HCT116 (cell line): Measurements from ENCODE around the gene PTGR1. TPM values are rescaled to one million over a fixed set of nuclear protein-coding genes. Genes with fewer than 3 reads are reported as not detected.
A peak's percentile ranks its signal among the peaks of the same experiment; 100 is the strongest.

Experiments used
- ATAC-seq: fragments of 200-7000 bp; cut with Tn5 transposase; 2 replicates; pipeline ENCODE4 v1.9.1; 2020; ENCODE audit warnings: mild to moderate bottlenecking, moderate library complexity
- BruUV-seq: library from RNA; stranded (reverse); fragments of 400-500 nt; replicated peaks from 2 replicates; lab custom pipeline; 2021; lab: Mats Ljungman, UMichigan
- CTCF ChIA-PET: fragments of 300-600 bp; sonication (Branson Sonifier 250); formaldehyde crosslinking; loops from one replicate; lab custom pipeline; 2021; ENCODE audit warnings: antibody characterized with exemption; lab: Charles Lee
- POLR2A ChIA-PET: fragments of 300-600, 350-600 bp; sonication (Branson Sonifier 250); formaldehyde crosslinking; loops from one replicate; lab custom pipeline; 2021; ENCODE audit warnings: antibody characterized with exemption; lab: Charles Lee
- RAD21 ChIA-PET, 2 experiments: fragments of 300-600 bp; sonication (Branson Sonifier 250); formaldehyde crosslinking; loops; one replicate each; lab custom pipeline; 2023; ENCODE audit warnings: low total read pairs in 2 of 2; ENCODE audit not compliant: uncharacterized antibody in 2 of 2, unreplicated experiment in 2 of 2, low non-redundant PET in 1 of 2; lab: Charles Lee
- DNase-seq: peaks from one replicate; pipeline ENCODE4 v3.0.0-alpha.2; 2010; ENCODE audit warnings: low read depth, low spot score
- H2AFZ ChIP-seq: fragments of 200-600 bp; shearing (Covaris generic), sonication (generic); 2 replicates; pipeline ENCODE4 v1.6.1; 2017; ENCODE audit warnings: low read depth, mixed run types, mixed read lengths, antibody characterized with exemption, low read length; ENCODE audit not compliant: poor library complexity, severe bottlenecking
- H3K27ac ChIP-seq: 2 replicates; pipeline ENCODE4 v1.5.1; 2012; ENCODE audit warnings: low read depth, low read length
- H3K27me3 ChIP-seq: fragments of 200-600 bp; sonication (generic); 2 replicates; pipeline ENCODE4 v1.6.1; 2016; ENCODE audit warnings: mixed run types, low read length, mixed read lengths; ENCODE audit not compliant: insufficient read depth
- H3K36me3 ChIP-seq, 2 experiments: fragments of 200-500 bp in 1 of 2; fragments of 200-600 bp in 1 of 2; sonication (Bioruptor generic) in 1 of 2; sonication (generic) in 1 of 2; 2 replicates each; pipeline versions ENCODE4 v1.5.1 to v1.6.1; 2014 to 2016; ENCODE audit warnings: low read length in 2 of 2, inconsistent platforms in 1 of 2, mixed read lengths in 1 of 2, mixed run types in 1 of 2; ENCODE audit not compliant: insufficient read depth in 2 of 2, control insufficient read depth in 1 of 2
- H3K4me1 ChIP-seq, 2 experiments: fragments of 200-600 bp in 1 of 2; sonication (generic) in 1 of 2; 2 replicates each; pipeline versions ENCODE4 v1.5.1 to v1.6.1; 2012 to 2017; ENCODE audit warnings: low read length in 2 of 2, inconsistent platforms in 1 of 2, mild to moderate bottlenecking in 1 of 2, mixed read lengths in 1 of 2, mixed run types in 1 of 2, moderate library complexity in 1 of 2; ENCODE audit not compliant: insufficient read depth in 2 of 2, control insufficient read depth in 1 of 2
- H3K4me2 ChIP-seq: fragments of 200-600 bp; sonication (generic); 2 replicates; pipeline ENCODE4 v1.6.1; 2017; ENCODE audit warnings: mixed run types, low read length, mixed read lengths
- H3K4me3 ChIP-seq, 2 experiments: fragments of 200-600 bp in 1 of 2; sonication (generic) in 1 of 2; replicated peaks in 1 of 2; 2 replicates each; pipeline ENCODE4 v1.5.1; 2011 to 2016; ENCODE audit warnings: low read length in 2 of 2, control low read depth in 1 of 2, low read depth in 1 of 2, mild to moderate bottlenecking in 1 of 2, mixed read lengths in 1 of 2, mixed run types in 1 of 2
- H3K79me2 ChIP-seq: fragments of 200-600 bp; sonication (generic); 2 replicates; pipeline ENCODE4 v1.6.1; 2017; ENCODE audit warnings: mild to moderate bottlenecking, mixed run types, low read length, moderate library complexity, mixed read lengths; ENCODE audit not compliant: insufficient read depth
- H3K9ac ChIP-seq: fragments of 200-600 bp; sonication (generic); 2 replicates; pipeline ENCODE4 v1.6.1; 2016; ENCODE audit warnings: low read length, mixed read lengths
- H3K9me2 ChIP-seq: fragments of 200-600 bp; sonication (generic), shearing (Covaris generic); 2 replicates; pipeline ENCODE4 v1.6.1; 2017; ENCODE audit warnings: mixed run types, mild to moderate bottlenecking, moderate library complexity; ENCODE audit not compliant: insufficient read depth
- H3K9me3 ChIP-seq, 2 experiments: fragments of 200-500 bp in 1 of 2; fragments of 200-600 bp in 1 of 2; sonication (Bioruptor generic) in 1 of 2; sonication (generic) in 1 of 2; 2 replicates each; pipeline ENCODE4 v1.6.1; 2014 to 2017; ENCODE audit warnings: low read length in 2 of 2, mixed read lengths in 2 of 2, inconsistent platforms in 1 of 2, low read depth in 1 of 2, mild to moderate bottlenecking in 1 of 2, mixed run types in 1 of 2, moderate library complexity in 1 of 2; ENCODE audit not compliant: control insufficient read depth in 1 of 2, insufficient read depth in 1 of 2
- H4K20me1 ChIP-seq: fragments of 200-600 bp; sonication (generic), shearing (Covaris generic); 2 replicates; pipeline ENCODE4 v1.6.1; 2017; ENCODE audit warnings: mixed run types, mild to moderate bottlenecking, moderate library complexity; ENCODE audit not compliant: insufficient read depth
- ATF3 ChIP-seq: IDR thresholded peaks from 2 replicates; pipeline ENCODE4 v1.6.1; 2012
- CEBPB ChIP-seq: IDR thresholded peaks from 2 replicates; pipeline ENCODE4 v1.6.1; 2012; ENCODE audit warnings: low read depth
- EZH2phosphoT487 ChIP-seq: fragments of 200-600 bp; IDR thresholded peaks from 2 replicates; pipeline ENCODE4 v1.6.1; 2018; ENCODE audit warnings: antibody characterized with exemption, borderline replicate concordance
- FOSL1 ChIP-seq: IDR thresholded peaks from 2 replicates; pipeline ENCODE4 v1.6.1; 2012; ENCODE audit warnings: low read depth
- MAX ChIP-seq: IDR thresholded peaks from 2 replicates; pipeline ENCODE4 v1.6.1; 2012
- POLR2A ChIP-seq: IDR thresholded peaks from 2 replicates; pipeline ENCODE4 v1.7.0; 2011; ENCODE audit warnings: borderline replicate concordance; ENCODE audit not compliant: insufficient read depth, insufficient read length; ENCODE audit errors: extremely low read depth
- POLR2AphosphoS5 ChIP-seq: IDR thresholded peaks from 2 replicates; pipeline ENCODE4 v1.6.1; 2011; ENCODE audit warnings: mild to moderate bottlenecking, low read depth, low read length, moderate library complexity
- RAD21 ChIP-seq: IDR thresholded peaks from 2 replicates; pipeline ENCODE4 v1.6.1; 2012; ENCODE audit warnings: low read depth, mild to moderate bottlenecking
- TCF7L2 ChIP-seq: IDR thresholded peaks from 2 replicates; pipeline ENCODE4 v1.7.0; 2011; ENCODE audit warnings: borderline replicate concordance, inconsistent platforms; ENCODE audit not compliant: insufficient read depth, insufficient read length; ENCODE audit errors: extremely low read depth
- intact Hi-C: fragments of 100-400 bp; cut with micrococcal nuclease; formaldehyde crosslinking; loops from 2 replicates; pipeline ENCODE4 v1.10.0; 2022
- total RNA-seq: library from RNA; stranded (reverse); gene quantifications from one replicate; pipeline ENCODE4 v1.2.1, GENCODE V29; 2021; ENCODE audit not compliant: unreplicated experiment

The PTGR1 gene
- total RNA-seq, 1 experiment from 2014 or later = 53.9 TPM

- Histone ChIP-seq H3K4me2 (no peak overlapping the region), H3K9me2 (no peaks in the 10 kb centered on the region), H4K20me1 (no peaks in the 10 kb centered on the region), H2AFZ (no peak overlapping the region), H3K27ac (no peak overlapping the region), H3K9ac (no peak overlapping the region), H3K79me2 (peaks cover 11% of the 10 kb centered on the region), H3K36me3 (no peaks in the 10 kb centered on the region), H3K4me1 (peaks cover 5 to 17% of the 10 kb centered on the region in 2 experiments), H3K4me3 (no peak overlapping the region), H3K27me3 (no peaks in the 10 kb centered on the region), H3K9me3 (no peaks in the 10 kb centered on the region)
- no peak for ATAC-seq
- ChIA-PET POLR2A (no interaction called here), RAD21 (interaction anchor here in 1 of 2 experiments (0.6 kb wide), 1 partner anchor 21 kb away, joined by 3 read pairs; no protein-coding TSS in a partner anchor), CTCF (no interaction called here)
- intact Hi-C loops = no loop called here
- DNase-seq = no peak
- TF ChIP-seq EZH2phosphoT487 = no peak
- TF ChIP-seq FOSL1 = no peak
- TF ChIP-seq TCF7L2 = no peak
- no peak for TF ChIP-seq CEBPB
- no peak for TF ChIP-seq POLR2AphosphoS5
- no peak for TF ChIP-seq POLR2A
- TF ChIP-seq ATF3 = no peak
- no peak for TF ChIP-seq RAD21
- BruUV-seq = no TSS peak
Measured at GRCh38 chr9:111627260-111627963, 28.0 kb upstream of the PTGR1 start.

GRCh38 chr9:111622626-111623025 is 23.2 kb upstream of the PTGR1 start:
- Histone ChIP-seq H3K9ac (no peak overlapping the region), H3K9me2 (no peaks in the 10 kb centered on the region), H3K36me3 (no peaks in the 10 kb centered on the region), H3K27me3 (no peaks in the 10 kb centered on the region), H3K4me1 (peaks cover 7 to 10% of the 10 kb centered on the region in 2 experiments), H3K9me3 (no peaks in the 10 kb centered on the region), H3K4me3 (no peak overlapping the region), H2AFZ (peak overlapping the region; percentile 78), H3K79me2 (no peaks in the 10 kb centered on the region), H4K20me1 (no peaks in the 10 kb centered on the region), H3K4me2 (peak overlapping the region; percentile 36; the same call in 1 of the 2 replicates), H3K27ac (no peak overlapping the region)
- RAD21 ChIA-PET = no interaction called here
- BruUV-seq = no TSS peak
- intact Hi-C loops = loop anchor here (1.0 to 5.0 kb wide), 2 partner anchors 25 to 985 kb away; no protein-coding TSS in a partner anchor
- TF ChIP-seq EZH2phosphoT487 (no peak), CEBPB (peak; percentile 83), MAX (no peak)
- ATAC-seq (peak; percentile 21; the same call in 1 of the 2 replicates), DNase-seq (no peak)
- CTCF ChIA-PET = interaction anchor here (2.4 kb wide), 1 partner anchor 24 kb away, joined by 38 read pairs; the partner anchor contains the start of gene PTGR1
- POLR2A ChIA-PET = no interaction called here
